Epithelial cell of proximal tubule (primary cell): Measurements from ENCODE around the gene TIGD6. TPM values are rescaled to one million over a fixed set of nuclear protein-coding genes. Genes with fewer than 3 reads are reported as not detected.
"Not testable (repeated sequence)": the region's sequence is repeated elsewhere in the genome, so short reads cannot be mapped to it uniquely, and the experiment has no call there.

Experiments used
- DNase-seq: peaks from one replicate; pipeline ENCODE4 v3.0.0-alpha.2; 2011; ENCODE audit warnings: low read depth
- H3K4me3 ChIP-seq: 2 replicates; pipeline ENCODE4 v1.5.1; 2011; ENCODE audit warnings: low read depth, mild to moderate bottlenecking, low read length
- total RNA-seq: library from RNA; depleted of rRNA; stranded (reverse); fragments of >200 nt; gene quantifications from 2 replicates; pipeline ENCODE4 v1.2.3, GENCODE V29; 2015
- TF ChIP-seq, protein P1 (sequence below): conservative IDR thresholded peaks from 2 replicates; pipeline ENCODE4 v1.5.1; 2012; ENCODE audit warnings: low read depth, mild to moderate bottlenecking, low read length

The TIGD6 gene
- total RNA-seq, 1 donor from 2014 or later: 0.75 TPM

DNA sequence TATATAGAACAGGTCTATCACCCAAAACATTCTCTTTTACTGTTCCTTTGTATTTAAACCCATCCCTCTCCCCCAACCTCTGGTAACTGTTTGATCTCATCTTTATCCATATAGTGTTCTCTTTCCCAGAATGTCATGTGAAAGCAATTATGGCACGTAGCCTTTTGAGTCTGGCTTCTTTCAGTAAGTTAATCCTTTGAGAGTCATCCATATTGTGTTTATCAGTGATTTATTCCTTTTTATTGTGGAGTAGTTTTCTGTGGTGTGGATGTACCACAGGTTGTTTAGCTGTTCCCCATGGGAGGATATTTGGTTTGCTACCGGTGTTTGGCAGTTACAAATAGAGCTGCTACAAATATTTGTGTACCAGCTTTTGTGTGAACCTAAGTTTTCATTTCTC lies 38.1 kb upstream of the TIGD6 start:
- DNase-seq: no peak
- TF ChIP-seq, protein P1, sequence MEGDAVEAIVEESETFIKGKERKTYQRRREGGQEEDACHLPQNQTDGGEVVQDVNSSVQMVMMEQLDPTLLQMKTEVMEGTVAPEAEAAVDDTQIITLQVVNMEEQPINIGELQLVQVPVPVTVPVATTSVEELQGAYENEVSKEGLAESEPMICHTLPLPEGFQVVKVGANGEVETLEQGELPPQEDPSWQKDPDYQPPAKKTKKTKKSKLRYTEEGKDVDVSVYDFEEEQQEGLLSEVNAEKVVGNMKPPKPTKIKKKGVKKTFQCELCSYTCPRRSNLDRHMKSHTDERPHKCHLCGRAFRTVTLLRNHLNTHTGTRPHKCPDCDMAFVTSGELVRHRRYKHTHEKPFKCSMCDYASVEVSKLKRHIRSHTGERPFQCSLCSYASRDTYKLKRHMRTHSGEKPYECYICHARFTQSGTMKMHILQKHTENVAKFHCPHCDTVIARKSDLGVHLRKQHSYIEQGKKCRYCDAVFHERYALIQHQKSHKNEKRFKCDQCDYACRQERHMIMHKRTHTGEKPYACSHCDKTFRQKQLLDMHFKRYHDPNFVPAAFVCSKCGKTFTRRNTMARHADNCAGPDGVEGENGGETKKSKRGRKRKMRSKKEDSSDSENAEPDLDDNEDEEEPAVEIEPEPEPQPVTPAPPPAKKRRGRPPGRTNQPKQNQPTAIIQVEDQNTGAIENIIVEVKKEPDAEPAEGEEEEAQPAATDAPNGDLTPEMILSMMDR: no peak
- H3K4me3 ChIP-seq: no peak overlapping the region

DNA sequence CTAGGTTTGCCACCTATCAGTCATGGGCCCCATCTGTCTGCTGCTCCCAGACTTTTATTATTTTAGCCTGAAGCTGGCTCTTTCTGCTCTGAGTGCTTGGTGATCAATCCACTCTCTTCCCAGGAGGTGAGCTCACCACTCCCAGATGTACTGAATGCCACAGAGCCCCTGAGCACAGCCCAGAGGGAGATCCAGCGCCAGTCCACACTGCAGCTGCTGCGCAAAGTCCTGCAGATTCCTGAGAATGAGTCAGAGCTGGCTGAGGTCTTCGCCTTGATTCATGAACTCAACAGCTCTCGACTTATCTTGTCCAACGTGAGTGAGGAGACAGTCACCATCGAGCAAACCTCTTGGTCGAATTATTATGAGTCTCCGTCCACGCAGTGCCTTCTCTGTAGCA lies 36.1 kb upstream of the TIGD6 start:
- H3K4me3 ChIP-seq: no peak overlapping the region
- TF ChIP-seq, protein P1: no peak
- no peak for DNase-seq

DNA sequence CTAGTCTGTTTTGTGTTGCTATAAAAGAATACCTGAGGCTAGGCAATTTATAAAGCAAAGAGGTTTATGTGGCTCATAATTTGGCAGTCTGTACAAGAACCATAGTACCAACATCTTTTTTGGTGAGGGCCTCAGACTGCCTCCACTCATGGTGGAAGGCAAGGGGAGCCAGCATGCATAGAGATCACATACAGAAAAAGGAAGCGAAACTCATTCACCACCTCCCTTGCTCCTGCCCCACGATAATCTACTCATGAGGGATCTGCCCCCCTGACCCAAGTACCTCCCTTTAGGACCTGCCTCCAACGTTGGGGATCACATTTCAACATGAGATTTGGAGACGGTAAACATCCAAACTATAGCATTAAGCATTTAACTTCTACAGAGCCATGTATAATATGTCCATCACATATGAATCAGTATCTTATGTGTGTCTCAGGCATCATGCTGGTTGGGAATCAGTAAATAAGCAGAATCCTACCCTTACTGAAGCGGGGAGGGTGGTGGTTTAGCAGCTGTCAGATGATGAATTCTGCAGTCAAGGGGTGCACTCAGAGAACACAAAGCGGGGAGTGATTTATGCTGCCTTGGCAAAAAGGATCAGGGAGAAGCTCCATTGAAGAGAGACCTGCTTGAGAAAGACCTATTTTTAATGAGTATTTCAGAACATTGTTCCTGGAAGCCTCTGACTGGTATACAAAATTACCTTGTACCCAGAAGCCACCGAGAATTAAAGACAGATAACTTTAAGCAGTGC lies 34.9 kb upstream of the TIGD6 start:
- no peak for DNase-seq
- H3K4me3 ChIP-seq: no peak overlapping the region
- TF ChIP-seq, protein P1: no peak

DNA sequence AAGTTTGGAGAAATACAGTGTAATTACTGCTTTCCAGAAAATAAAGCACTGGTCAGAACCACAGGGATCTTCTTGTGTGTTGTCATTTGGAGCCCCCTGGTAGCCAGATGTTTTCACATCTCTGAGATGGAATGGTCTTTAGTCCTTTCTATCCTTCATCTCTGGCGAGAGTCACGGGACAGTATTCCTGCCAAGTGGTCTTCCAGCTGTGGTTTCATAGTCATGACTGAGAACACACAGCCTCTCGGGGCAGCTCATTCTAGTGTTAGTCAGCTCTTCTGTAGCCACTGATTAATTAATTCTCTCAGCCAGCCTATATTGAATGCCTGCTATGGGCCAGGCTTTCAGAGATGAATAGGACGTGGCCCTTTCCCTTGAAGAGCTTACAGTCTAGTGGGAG lies 34.2 kb upstream of the TIGD6 start:
- TF ChIP-seq, protein P1: no peak
- DNase-seq: no peak
- H3K4me3 ChIP-seq: no peak overlapping the region

DNA sequence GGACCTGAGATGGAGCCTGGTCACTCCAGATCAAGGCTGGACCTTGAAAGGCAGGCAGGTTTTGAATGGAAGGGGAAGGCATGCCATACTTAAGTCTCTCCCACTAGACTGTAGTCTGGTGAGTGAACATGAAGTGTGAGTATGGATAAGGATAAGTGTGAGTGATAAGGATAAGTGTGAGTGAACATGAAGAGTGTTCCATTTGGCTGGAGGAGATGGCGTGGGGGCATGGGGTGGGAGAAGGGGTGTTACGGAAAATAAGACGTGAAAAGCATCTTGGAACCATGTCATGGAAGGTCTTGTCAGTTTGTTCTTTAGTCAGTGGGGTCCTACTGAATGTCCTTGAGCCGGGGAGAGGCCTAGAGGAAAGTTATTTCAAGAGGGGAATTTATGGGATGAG lies 32.9 kb upstream of the TIGD6 start:
- DNase-seq: no peak
- TF ChIP-seq, protein P1: no peak
- no peak overlapping the region for H3K4me3 ChIP-seq

DNA sequence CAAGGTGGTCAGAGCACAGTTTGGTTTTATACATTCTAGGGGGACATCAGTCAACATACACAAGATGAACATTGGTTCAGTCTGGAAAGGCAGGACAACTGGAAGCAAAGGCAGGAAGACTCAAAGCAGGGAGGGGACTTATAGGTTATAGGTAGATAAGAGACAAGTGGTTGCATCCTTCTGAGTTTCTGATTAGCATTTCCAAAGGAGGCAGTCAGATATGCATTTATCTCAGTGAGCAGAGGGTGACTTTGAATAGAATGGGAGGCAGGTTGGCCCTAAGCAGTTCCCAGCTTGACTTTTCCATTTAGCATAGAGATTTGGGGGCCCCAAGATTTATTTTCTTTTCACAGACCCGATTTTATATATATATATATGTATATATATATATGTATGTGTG lies 27.6 kb upstream of the TIGD6 start:
- not testable (repeated sequence) for H3K4me3 ChIP-seq, DNase-seq

DNA sequence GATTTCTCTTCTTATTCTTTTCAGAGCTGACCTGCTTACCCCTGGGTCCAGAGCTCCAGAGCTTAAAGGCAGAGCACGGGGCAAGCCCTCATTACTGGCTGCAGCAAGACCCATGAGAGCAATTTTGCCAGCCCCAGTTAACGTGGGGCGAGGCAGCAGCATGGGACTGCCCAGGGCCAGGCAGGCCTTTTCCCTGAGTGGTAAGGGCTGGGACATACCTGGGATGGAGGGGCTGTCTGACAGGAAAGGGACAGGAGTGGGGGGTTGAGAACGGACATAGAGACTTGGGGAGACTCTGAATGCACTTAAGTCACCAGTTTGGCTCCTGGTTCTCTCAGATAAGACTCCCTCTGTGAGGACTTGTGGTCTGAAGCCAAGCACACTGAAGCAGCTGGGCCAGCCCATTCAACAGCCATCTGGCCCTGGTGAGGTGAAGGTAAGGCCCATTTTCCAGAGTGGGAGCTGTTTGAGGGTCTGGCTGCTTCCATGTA lies 26.3 kb upstream of the TIGD6 start:
- H3K4me3 ChIP-seq: no peak overlapping the region
- TF ChIP-seq, protein P1: no peak
- no peak for DNase-seq
